GM13976 (cell line): ENCODE measurements around the gene MINDY4.

ENCODE experiments used
- DNase-seq: peaks from one replicate; pipeline ENCODE4 v3.0.0; 2012; ENCODE audit warnings: low spot score
- in situ Hi-C: fragments of 300-500 bp; cut with MboI; formaldehyde crosslinking; loops from one replicate; pipeline ENCODE4 v1.12.0; 2022; ENCODE audit warnings: low sequenced_read_pairs, mixed read lengths, inconsistent platforms; ENCODE audit not compliant: unreplicated experiment
- TF ChIP-seq, protein P1 (sequence below): IDR thresholded peaks from 2 replicates; pipeline ENCODE4 v1.5.1; 2012; ENCODE audit warnings: borderline replicate concordance, mild to moderate bottlenecking; ENCODE audit not compliant: insufficient read depth; ENCODE audit errors: extremely low read depth, missing control alignments, control extremely low read depth

MINDY4 gene

GRCh38 chr7:30874656-30875302 lies 103.6 kb downstream of the MINDY4 start:
- DNase-seq, result no peak
- TF ChIP-seq, protein P1, sequence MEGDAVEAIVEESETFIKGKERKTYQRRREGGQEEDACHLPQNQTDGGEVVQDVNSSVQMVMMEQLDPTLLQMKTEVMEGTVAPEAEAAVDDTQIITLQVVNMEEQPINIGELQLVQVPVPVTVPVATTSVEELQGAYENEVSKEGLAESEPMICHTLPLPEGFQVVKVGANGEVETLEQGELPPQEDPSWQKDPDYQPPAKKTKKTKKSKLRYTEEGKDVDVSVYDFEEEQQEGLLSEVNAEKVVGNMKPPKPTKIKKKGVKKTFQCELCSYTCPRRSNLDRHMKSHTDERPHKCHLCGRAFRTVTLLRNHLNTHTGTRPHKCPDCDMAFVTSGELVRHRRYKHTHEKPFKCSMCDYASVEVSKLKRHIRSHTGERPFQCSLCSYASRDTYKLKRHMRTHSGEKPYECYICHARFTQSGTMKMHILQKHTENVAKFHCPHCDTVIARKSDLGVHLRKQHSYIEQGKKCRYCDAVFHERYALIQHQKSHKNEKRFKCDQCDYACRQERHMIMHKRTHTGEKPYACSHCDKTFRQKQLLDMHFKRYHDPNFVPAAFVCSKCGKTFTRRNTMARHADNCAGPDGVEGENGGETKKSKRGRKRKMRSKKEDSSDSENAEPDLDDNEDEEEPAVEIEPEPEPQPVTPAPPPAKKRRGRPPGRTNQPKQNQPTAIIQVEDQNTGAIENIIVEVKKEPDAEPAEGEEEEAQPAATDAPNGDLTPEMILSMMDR, result no peak
- in situ Hi-C loops, result no loop called here

DNA sequence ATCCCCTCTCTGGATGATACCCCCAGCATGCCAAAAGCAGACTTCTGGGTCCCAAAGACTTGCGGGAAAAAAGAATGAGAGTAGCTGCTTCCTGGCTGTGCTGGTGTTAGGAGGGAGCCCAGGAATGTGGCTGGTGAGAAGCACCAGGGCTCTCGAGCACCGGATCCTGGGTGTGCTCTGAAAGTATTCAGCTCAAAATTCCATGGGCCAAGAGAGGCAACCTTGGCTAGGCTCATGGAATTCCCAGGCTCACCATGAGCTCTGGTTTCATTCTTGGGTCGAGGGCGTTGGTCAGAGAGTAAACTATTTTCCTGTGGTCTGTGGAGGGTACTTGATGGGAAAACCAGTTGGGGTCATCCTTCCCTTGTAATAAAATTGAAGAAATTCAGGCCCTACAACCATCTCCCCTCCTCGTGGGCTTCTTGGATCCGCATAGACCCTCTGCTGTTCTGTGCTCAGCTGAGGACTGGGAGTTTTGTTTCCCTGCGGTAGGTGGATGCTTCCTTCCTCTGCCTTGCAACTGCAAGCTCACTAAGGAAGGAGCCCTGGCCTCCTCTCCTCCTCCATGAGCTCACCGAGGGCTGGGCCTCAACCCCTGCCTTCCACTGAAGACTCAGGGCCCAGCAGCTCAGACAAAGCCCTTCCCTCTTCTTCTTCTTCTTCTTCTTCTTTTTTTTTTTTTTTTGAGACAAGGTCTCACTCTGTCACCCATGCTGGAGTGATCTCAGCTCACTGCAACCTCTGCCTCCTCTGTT lies 106.0 kb downstream of the MINDY4 start:
- in situ Hi-C loops, result no loop called here
- no peak for DNase-seq
- TF ChIP-seq, protein P1, result no peak

- no peak for DNase-seq
- in situ Hi-C loops, result no loop called here
- TF ChIP-seq, protein P1, result no peak
Measured at GRCh38 chr7:30877993-30878392, 106.8 kb downstream of the MINDY4 start.

- TF ChIP-seq, protein P1, result no peak
- in situ Hi-C loops, result no loop called here
- DNase-seq, result no peak
Measured at GRCh38 chr7:30879139-30880124, 108.2 kb downstream of the MINDY4 start.

DNA sequence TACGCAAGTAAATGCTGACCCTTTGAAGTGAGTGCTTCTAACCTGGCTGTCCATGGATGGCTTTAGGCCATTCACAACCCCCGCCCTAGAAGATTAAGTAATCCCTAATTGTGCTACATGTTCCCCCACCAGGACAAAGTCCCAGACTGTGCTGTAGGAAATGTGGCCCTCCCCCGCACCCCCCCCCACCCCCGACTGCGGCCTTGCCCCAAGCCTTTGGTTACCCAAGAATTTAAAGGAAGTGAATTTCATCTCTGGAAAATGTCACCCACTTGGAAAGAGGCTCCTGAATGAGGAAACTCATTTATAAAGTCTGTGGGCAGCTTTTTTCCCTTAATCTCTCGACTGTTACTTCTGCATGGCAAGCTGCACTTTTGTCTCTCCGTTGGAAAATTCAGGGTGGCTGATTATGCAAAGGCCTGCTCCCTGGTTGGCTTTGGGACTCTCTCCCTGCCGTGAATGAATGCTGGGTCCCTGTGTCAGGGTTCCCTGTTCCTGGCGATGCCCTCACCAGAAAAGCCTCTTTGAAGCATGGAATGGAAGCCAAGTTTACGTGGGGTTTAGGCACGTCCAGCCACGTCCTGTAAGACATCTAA lies 109.0 kb downstream of the MINDY4 start:
- no peak for DNase-seq
- TF ChIP-seq, protein P1, result no peak
- in situ Hi-C loops, result no loop called here

GRCh38 chr7:30880941-30881340 lies 109.7 kb downstream of the MINDY4 start:
- no peak for DNase-seq
- in situ Hi-C loops, result no loop called here
- TF ChIP-seq, protein P1, result no peak
